Measurements from ENCODE around the gene FAM83G.

DNA sequence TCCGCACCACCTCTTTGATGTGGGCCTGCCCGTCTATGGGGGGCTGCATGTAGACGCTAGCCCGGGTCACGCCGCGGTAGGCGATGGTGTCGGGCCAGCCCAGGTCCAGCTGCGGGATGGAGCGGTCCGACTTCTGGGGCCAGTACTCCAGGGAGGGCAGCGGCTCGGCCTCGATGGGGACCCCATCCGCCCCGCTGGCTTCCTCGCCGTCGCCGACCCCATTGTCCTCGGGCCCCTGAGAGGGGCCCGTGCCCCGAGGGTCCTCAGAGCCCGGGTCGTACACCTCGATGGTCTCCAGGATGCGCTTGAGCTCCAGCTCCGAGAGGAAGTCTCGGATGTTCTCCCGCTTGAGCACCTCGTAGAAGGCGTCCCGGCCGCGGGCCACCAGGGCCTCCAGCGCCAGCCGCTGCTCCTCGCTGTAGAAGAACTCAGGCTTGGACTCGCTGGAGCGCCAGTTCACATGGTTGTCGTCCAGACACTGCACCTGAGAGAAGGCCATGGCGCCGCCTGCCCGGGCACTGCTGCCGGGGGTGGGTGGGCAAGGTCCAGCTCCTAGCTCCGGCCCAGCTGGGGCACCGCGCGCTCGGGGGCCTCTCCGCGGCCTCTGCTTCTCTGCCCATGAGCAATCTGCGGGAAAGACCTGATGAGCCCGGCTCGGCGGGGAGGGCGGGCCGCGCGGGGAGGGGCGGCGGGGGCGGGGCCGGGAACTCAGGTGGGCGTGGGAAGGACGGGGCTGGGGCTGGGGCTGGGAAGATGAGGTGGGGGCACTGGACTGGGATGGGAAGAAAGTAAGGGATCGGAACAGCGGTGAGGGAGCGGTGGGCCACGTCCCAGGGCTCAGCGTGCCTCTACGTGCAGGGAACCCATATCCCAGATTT lies 782 bp downstream of the FAM83G start:
- TF ChIP-seq, protein P1, sequence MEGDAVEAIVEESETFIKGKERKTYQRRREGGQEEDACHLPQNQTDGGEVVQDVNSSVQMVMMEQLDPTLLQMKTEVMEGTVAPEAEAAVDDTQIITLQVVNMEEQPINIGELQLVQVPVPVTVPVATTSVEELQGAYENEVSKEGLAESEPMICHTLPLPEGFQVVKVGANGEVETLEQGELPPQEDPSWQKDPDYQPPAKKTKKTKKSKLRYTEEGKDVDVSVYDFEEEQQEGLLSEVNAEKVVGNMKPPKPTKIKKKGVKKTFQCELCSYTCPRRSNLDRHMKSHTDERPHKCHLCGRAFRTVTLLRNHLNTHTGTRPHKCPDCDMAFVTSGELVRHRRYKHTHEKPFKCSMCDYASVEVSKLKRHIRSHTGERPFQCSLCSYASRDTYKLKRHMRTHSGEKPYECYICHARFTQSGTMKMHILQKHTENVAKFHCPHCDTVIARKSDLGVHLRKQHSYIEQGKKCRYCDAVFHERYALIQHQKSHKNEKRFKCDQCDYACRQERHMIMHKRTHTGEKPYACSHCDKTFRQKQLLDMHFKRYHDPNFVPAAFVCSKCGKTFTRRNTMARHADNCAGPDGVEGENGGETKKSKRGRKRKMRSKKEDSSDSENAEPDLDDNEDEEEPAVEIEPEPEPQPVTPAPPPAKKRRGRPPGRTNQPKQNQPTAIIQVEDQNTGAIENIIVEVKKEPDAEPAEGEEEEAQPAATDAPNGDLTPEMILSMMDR (IDR thresholded peaks at IDR 0.05) = no peak
- no peak for TF ChIP-seq POLR2A (IDR thresholded peaks at IDR 0.05)

Data from testis (tissue), 2 donors.